NOMO-1 treated with DMSO at 0.1 percent for 48 hours (cell line): ENCODE data around the gene PHF2.

Source experiments
- DNase-seq: peaks from one replicate; lab custom pipeline; 2025; ENCODE audit not compliant: unreplicated experiment; lab: John Stamatoyannopoulos, UW

The PHF2 gene

DNA sequence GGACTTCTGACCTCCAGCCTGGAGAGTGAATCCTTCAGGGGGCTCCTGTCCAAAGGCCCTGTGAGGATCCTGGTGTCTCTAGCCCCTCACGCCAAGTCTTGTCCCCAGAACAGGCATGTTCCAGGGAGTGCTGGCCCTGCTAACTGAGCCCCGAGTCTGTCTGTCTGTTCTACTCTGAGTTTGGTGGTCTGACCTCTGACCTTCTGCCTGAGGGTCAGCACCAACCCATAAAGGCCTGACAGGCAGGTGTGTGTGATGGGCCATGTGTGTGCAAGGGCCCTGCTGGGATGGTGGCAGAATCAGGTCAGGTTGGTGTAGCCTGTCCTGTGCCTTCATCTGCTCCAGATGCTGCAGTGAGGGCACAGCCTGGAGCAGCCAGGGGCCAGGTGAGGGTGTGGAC lies 46.3 kb downstream of the PHF2 start:
- DNase-seq: no peak

GRCh38 chr9:93623753-93624152 lies 47.4 kb downstream of the PHF2 start:
- no peak for DNase-seq

GRCh38 chr9:93624431-93624834 lies 48.0 kb downstream of the PHF2 start:
- no peak for DNase-seq

DNA sequence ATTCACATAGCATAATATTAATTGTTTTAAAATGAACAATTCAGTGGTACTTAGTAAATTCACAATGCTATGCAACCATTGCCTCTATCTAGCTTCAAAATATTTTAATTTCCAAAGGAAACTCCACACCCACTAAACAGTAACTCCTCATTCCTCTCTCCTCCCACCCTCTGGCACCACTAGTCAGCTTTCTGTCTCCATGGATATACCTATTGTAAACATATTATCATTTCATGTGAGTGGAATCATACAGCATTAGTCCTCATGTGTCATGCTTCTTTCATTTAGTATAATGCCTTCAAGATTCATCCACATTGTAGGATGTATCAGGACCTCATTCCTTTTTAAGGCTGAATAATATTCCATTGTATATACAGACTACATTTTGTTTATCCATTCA lies 48.6 kb downstream of the PHF2 start:
- DNase-seq: no peak

GRCh38 chr9:93629920-93630319 lies 53.5 kb downstream of the PHF2 start:
- DNase-seq: no peak

- no peak for DNase-seq
Observed at GRCh38 chr9:93630806-93631411, 54.5 kb downstream of the PHF2 start.

- no peak for DNase-seq
Observed at GRCh38 chr9:93633492-93634221, 57.3 kb downstream of the PHF2 start.

- no peak for DNase-seq
Observed at GRCh38 chr9:93634311-93635185, 58.2 kb downstream of the PHF2 start.

- DNase-seq: no peak
Observed at GRCh38 chr9:93635186-93636107, 59.1 kb downstream of the PHF2 start.

- DNase-seq: no peak
Observed at GRCh38 chr9:93636172-93636661, 59.8 kb downstream of the PHF2 start.

- DNase-seq: no peak
Observed at GRCh38 chr9:93636667-93637066, 60.3 kb downstream of the PHF2 start.

- no peak for DNase-seq
Observed at GRCh38 chr9:93637886-93638285, 61.5 kb downstream of the PHF2 start.

GRCh38 chr9:93640027-93640426 lies 63.6 kb downstream of the PHF2 start:
- DNase-seq: no peak

DNA sequence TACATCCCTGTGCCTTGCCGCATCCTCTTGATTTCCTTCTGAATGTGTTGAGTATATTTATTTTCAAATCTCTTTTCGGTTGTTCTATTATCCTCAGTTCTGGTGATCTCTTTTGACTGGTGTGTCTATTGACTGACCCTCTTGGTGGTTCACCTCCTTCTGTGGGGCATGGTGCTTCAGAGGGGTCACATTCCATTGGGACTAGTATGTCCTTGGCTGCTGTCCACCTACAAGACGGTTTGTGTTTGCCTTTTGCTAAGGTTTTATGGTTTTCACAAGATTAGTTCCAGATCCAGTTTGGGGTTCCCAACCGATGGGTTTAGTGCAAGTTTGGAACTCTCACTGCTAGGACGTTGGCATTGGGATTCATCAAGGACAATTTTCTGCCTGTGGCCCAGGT lies 66.6 kb downstream of the PHF2 start:
- no peak for DNase-seq

DNA sequence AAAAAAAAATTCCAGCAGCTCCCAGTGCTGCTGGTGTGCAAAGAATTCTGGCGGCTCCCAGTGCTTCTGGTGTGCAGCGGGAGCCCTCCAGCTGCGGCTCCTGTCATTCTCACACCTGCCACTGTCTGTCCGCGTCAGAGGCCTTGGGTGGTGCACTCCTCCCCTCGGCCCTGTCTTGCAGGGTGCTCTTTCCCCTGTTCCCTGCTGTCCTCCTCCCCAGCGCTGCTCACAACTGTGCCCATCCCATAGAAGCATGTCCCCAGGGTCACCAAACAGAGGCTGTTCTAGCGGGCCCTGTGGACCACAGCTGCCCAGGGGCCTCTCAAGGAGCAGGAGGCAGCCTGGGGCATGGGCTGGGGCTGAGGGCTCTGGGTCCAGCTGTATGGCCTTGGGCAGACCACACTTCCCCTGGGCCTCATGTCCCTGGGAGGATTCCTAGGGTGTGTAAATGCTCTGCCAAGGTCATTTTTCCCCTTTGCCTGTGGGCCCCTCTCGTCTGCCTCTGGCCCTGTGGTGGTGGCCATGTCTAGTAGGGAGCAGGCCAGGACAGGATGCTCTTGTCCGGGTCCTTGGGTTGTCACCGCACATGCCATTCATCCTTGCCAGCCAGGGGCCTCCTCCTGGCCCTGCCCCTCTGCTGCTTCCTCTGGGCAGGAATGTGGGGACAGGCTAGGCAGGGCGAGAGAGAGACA lies 68.2 kb downstream of the PHF2 start:
- no peak for DNase-seq

- no peak for DNase-seq
Observed at GRCh38 chr9:93645149-93645889, 68.9 kb downstream of the PHF2 start.

DNA sequence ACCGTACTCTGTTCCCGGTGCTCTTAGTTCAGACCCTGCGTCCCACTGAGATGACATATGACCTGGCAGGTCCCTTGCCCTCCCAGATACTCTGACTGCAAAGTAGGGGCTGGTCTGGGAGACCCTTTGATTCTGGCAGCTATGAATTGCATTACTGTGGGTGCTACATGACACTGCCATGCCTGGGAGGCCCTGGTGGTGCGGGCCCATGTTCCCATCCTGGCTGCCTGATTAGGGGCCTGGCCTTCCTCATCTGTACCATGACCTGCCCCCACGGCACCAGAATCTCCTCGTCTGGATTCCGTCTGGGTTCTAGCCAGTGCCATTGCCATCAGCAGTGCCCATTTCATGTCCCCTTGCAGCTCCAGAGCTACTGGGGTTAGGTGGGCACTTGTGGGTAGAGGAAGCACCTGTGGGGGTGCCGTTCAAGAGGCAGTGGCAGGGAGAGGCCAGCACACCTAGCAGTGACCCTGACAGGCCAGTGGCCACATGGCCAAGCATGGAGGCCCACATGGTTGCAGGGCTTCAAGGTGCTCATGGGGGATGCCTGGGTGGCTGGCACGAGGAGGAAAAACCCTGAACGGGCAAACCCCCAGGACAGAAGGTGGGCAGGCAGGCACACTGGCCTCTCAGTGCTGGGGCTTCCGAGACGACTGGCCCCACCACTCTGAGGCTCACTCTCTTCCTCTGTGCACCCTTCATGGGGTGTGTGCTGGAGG lies 69.7 kb downstream of the PHF2 start:
- DNase-seq: no peak

- no peak for DNase-seq
Observed at GRCh38 chr9:93646640-93647178, 70.3 kb downstream of the PHF2 start.

DNA sequence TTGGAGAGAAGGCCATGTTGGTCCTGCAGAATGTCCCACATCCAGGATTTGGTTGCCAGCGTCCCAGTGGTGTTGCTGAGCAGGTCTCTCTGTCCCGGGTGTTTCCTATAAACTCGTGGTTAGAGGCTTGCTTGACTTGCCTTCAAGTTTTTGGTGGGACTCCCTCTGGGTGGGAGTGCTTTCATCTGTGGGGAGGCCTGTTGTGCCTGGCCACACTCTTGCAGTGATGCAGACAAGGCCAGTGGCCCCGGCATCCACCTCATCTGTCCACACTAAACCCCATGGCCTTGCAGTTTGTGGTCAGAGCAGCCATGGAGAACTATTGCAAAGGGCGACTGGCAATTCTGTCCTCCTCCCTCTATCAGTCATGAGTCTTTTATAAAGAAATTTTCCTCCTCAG lies 71.8 kb downstream of the PHF2 start:
- DNase-seq: no peak
